Caco-2 (cell line): ENCODE measurements around the gene ATP13A2. TPM values are rescaled to one million over a fixed set of nuclear protein-coding genes. Genes with fewer than 3 reads are reported as not detected.

Experiments used
- BruUV-seq: library from RNA; stranded (reverse); fragments of 400-500 nt; replicated peaks from 2 replicates; lab custom pipeline; 2021; lab: Mats Ljungman, UMichigan
- CTCF ChIA-PET: fragments of 300-600 bp; sonication (Branson Sonifier 250); formaldehyde crosslinking; loops from one replicate; lab custom pipeline; 2022; ENCODE audit warnings: antibody characterized with exemption; lab: Charles Lee
- POLR2A ChIA-PET: fragments of 300-600 bp; sonication (Branson Sonifier 250); formaldehyde crosslinking; loops from one replicate; lab custom pipeline; 2022; ENCODE audit warnings: antibody characterized with exemption; lab: Charles Lee
- DNase-seq, 2 experiments: peaks; one replicate each; pipeline versions ENCODE4 v3.0.0 to v3.0.0-alpha.2; 2020 to 2022
- H3K27me3 ChIP-seq: replicated peaks from 2 replicates; pipeline ENCODE4 v1.6.0; 2011; ENCODE audit warnings: low read length; ENCODE audit not compliant: control insufficient read depth, insufficient read depth
- H3K36me3 ChIP-seq: 2 replicates; pipeline ENCODE4 v1.5.1; 2011; ENCODE audit warnings: low read length; ENCODE audit not compliant: control insufficient read depth, insufficient read depth
- H3K4me1 ChIP-seq: fragments of 250-450 bp; sonication (Bioruptor Pico); 2 replicates; pipeline ENCODE4 v1.5.1; 2020; ENCODE audit warnings: mild to moderate bottlenecking
- H3K4me3 ChIP-seq: 2 replicates; pipeline ENCODE4 v1.5.1; 2011; ENCODE audit warnings: low read depth, mild to moderate bottlenecking, control low read depth, low read length
- H3K9me3 ChIP-seq: fragments of 250-450 bp; sonication (Bioruptor Pico); 2 replicates; pipeline ENCODE4 v1.5.1; 2020; ENCODE audit warnings: mild to moderate bottlenecking, moderate library complexity
- H3K27ac Mint-ChIP-seq: one replicate; pipeline ENCODE4 v1.8.0; 2022; ENCODE audit warnings: mixed read lengths; ENCODE audit not compliant: unreplicated experiment
- H3K27me3 Mint-ChIP-seq: one replicate; pipeline ENCODE4 v1.8.0; 2022; ENCODE audit warnings: mixed read lengths; ENCODE audit not compliant: insufficient read depth, unreplicated experiment
- H3K36me3 Mint-ChIP-seq: one replicate; pipeline ENCODE4 v1.8.0; 2022; ENCODE audit warnings: mild to moderate bottlenecking, mixed read lengths; ENCODE audit not compliant: insufficient read depth, unreplicated experiment
- H3K4me1 Mint-ChIP-seq: one replicate; pipeline ENCODE4 v1.8.0; 2022; ENCODE audit warnings: low read depth, mixed read lengths; ENCODE audit not compliant: unreplicated experiment
- H3K4me3 Mint-ChIP-seq: one replicate; pipeline ENCODE4 v1.8.0; 2022; ENCODE audit warnings: mild to moderate bottlenecking, moderate library complexity, mixed read lengths; ENCODE audit not compliant: unreplicated experiment
- H3K9me3 Mint-ChIP-seq: one replicate; pipeline ENCODE4 v1.8.0; 2022; ENCODE audit warnings: mixed read lengths; ENCODE audit not compliant: unreplicated experiment
- CTCF ChIP-seq, 2 experiments: fragments of 200-600 bp in 1 of 2; IDR thresholded peaks; 1 replicate in 1 of 2; 2 replicates in 1 of 2; pipeline versions ENCODE4 v1.5.1 to v1.8.0; 2011 to 2022; ENCODE audit warnings: antibody characterized with exemption in 1 of 2, control low read depth in 1 of 2, inconsistent platforms in 1 of 2, low read depth in 1 of 2, low read length in 1 of 2, mild to moderate bottlenecking in 1 of 2, moderate library complexity in 1 of 2; ENCODE audit not compliant: insufficient read depth in 1 of 2, severe bottlenecking in 1 of 2, unreplicated experiment in 1 of 2
- intact Hi-C: fragments of 100-400 bp; cut with micrococcal nuclease; formaldehyde crosslinking; loops from one replicate; pipeline ENCODE4 v1.10.0; 2022; ENCODE audit not compliant: unreplicated experiment
- total RNA-seq: library from RNA; stranded (reverse); gene quantifications from 2 replicates; pipeline ENCODE4 v1.2.3, GENCODE V29; 2022

ATP13A2 gene
- total RNA-seq, 1 experiment from 2014 or later = 58.4 TPM

- H3K9me3 ChIP-seq = no peaks in the 10 kb centered on the region
- no peak for DNase-seq
- no peak overlapping the region for H3K27ac Mint-ChIP-seq
- H3K27me3 ChIP-seq = no peaks in the 10 kb centered on the region
- H3K4me3 Mint-ChIP-seq = no peak overlapping the region
- intact Hi-C loops = no loop called here
- no peak for TF ChIP-seq CTCF (IDR thresholded peaks at IDR 0.05; ENCODE audit: insufficient read depth in 1 of 2, low read depth in 1 of 2, low read length in 1 of 2, severe bottlenecking in 1 of 2, unreplicated experiment in 1 of 2)
- no peaks in the 10 kb centered on the region for H3K4me1 Mint-ChIP-seq
- H3K4me1 ChIP-seq = no peaks in the 10 kb centered on the region
- POLR2A ChIA-PET = no interaction called here
- no peak overlapping the region for H3K4me3 ChIP-seq
- CTCF ChIA-PET = no interaction called here
- H3K36me3 ChIP-seq = no peaks in the 10 kb centered on the region
- H3K36me3 Mint-ChIP-seq = peaks cover 2% of the 10 kb centered on the region
- H3K27me3 Mint-ChIP-seq = no peaks in the 10 kb centered on the region
- BruUV-seq = no TSS peak
- H3K9me3 Mint-ChIP-seq = no peaks in the 10 kb centered on the region
These were observed 7.0 kb downstream of the ATP13A2 start for GRCh38 chr1:17004466-17005364.

DNA sequence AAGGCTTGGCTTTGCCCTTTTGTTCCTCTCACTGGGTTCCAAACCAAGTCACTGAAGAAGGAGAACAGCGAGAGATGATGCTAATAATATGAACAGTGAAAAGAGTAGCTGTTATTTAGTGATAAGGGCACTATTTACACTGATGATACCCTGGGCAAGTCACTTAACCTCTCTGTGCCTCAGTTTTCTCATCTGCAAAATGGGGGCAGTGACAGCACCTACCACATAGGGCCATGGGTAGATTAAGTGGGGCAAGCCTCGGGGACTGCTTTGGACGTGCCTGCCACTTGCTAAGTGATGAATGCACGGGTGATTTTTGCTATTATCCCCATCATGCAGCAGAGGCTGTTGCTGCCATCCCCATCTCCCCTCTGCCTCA, 9.2 kb downstream of the ATP13A2 start:
- H3K4me3 ChIP-seq = no peak overlapping the region
- no peak for DNase-seq
- H3K27me3 ChIP-seq = no peaks in the 10 kb centered on the region
- no peaks in the 10 kb centered on the region for H3K9me3 Mint-ChIP-seq
- intact Hi-C loops = no loop called here
- H3K27me3 Mint-ChIP-seq = no peaks in the 10 kb centered on the region
- no peaks in the 10 kb centered on the region for H3K4me1 ChIP-seq
- peaks cover 9% of the 10 kb centered on the region for H3K36me3 Mint-ChIP-seq
- no peak overlapping the region for H3K4me3 Mint-ChIP-seq
- no TSS peak for BruUV-seq
- ChIA-PET POLR2A (no interaction called here), CTCF (no interaction called here)
- TF ChIP-seq CTCF (IDR thresholded peaks at IDR 0.05; ENCODE audit: insufficient read depth in 1 of 2, low read depth in 1 of 2, low read length in 1 of 2, severe bottlenecking in 1 of 2, unreplicated experiment in 1 of 2) = no peak
- H3K36me3 ChIP-seq = no peaks in the 10 kb centered on the region
- H3K27ac Mint-ChIP-seq = no peak overlapping the region
- no peaks in the 10 kb centered on the region for H3K9me3 ChIP-seq
- H3K4me1 Mint-ChIP-seq = no peaks in the 10 kb centered on the region

GRCh38 chr1:17001760-17002523, 9.8 kb downstream of the ATP13A2 start:
- intact Hi-C loops = no loop called here
- ChIA-PET POLR2A (no interaction called here), CTCF (no interaction called here)
- no peaks in the 10 kb centered on the region for H3K27me3 Mint-ChIP-seq
- TF ChIP-seq CTCF (IDR thresholded peaks at IDR 0.05; ENCODE audit: insufficient read depth in 1 of 2, low read depth in 1 of 2, low read length in 1 of 2, severe bottlenecking in 1 of 2, unreplicated experiment in 1 of 2) = no peak
- Histone ChIP-seq H3K4me1 (no peaks in the 10 kb centered on the region), H3K27me3 (no peaks in the 10 kb centered on the region), H3K36me3 (no peaks in the 10 kb centered on the region), H3K4me3 (no peak overlapping the region), H3K9me3 (no peaks in the 10 kb centered on the region)
- peaks cover 9% of the 10 kb centered on the region for H3K36me3 Mint-ChIP-seq
- no TSS peak for BruUV-seq
- H3K27ac Mint-ChIP-seq = no peak overlapping the region
- DNase-seq = no peak
- H3K9me3 Mint-ChIP-seq = no peaks in the 10 kb centered on the region
- H3K4me1 Mint-ChIP-seq = no peaks in the 10 kb centered on the region
- H3K4me3 Mint-ChIP-seq = no peak overlapping the region
